Measurements from ENCODE around the gene FAM222A.

The FAM222A gene

GRCh38 chr12:109713187-109714070, at the start of gene FAM222A:
TSS of gene FAM222A (plus strand) at chr12:109713825. CDS start at chr12:109744147, 30,322 bp downstream.
- Histone ChIP-seq H3K4me1 (ENCODE audit: control insufficient read depth in 1 of 2, insufficient read depth in 2 of 2, low read length in 2 of 2) (peaks cover 7 to 30% of the 10 kb centered on the region in 2 donors), H3K4me3 (ENCODE audit: low read depth in 1 of 2, low read length in 2 of 2) (peak within 1 kb of the TSS; percentile 37 to 80), H3K36me3 (ENCODE audit: control insufficient read depth in 1 of 2, insufficient read depth in 2 of 2, low read length in 2 of 2) (no peaks in the 10 kb centered on the region), H3K27ac (ENCODE audit: low read length) (no peak within 1 kb of the TSS), H3K9me3 (ENCODE audit: control insufficient read depth in 1 of 2, low read length in 2 of 2) (no peaks in the 10 kb centered on the region), H3K27me3 (ENCODE audit: low read depth, low read length) (peaks cover 15% of the 10 kb centered on the region)

- Histone ChIP-seq H3K9me3 (ENCODE audit: control insufficient read depth in 1 of 2, low read length in 2 of 2) (no peaks in the 10 kb centered on the region), H3K27me3 (ENCODE audit: low read depth, low read length) (no peaks in the 10 kb centered on the region), H3K36me3 (ENCODE audit: control insufficient read depth in 1 of 2, insufficient read depth in 2 of 2, low read length in 2 of 2) (no peaks in the 10 kb centered on the region), H3K27ac (ENCODE audit: low read length) (no peak overlapping the region), H3K4me3 (ENCODE audit: low read depth in 1 of 2, low read length in 2 of 2) (no peak overlapping the region), H3K4me1 (ENCODE audit: control insufficient read depth in 1 of 2, insufficient read depth in 2 of 2, low read length in 2 of 2) (no peaks in the 10 kb centered on the region)
Observed at GRCh38 chr12:109664402-109664801, 49.2 kb upstream of the FAM222A start.

- Histone ChIP-seq H3K9me3 (ENCODE audit: control insufficient read depth in 1 of 2, low read length in 2 of 2) (no peaks in the 10 kb centered on the region), H3K27me3 (ENCODE audit: low read depth, low read length) (no peaks in the 10 kb centered on the region), H3K4me1 (ENCODE audit: control insufficient read depth in 1 of 2, insufficient read depth in 2 of 2, low read length in 2 of 2) (no peaks in the 10 kb centered on the region), H3K36me3 (ENCODE audit: control insufficient read depth in 1 of 2, insufficient read depth in 2 of 2, low read length in 2 of 2) (no peaks in the 10 kb centered on the region), H3K27ac (ENCODE audit: low read length) (no peak overlapping the region), H3K4me3 (ENCODE audit: low read depth in 1 of 2, low read length in 2 of 2) (no peak overlapping the region)
Observed at GRCh38 chr12:109666068-109666467, 47.6 kb upstream of the FAM222A start.

- Histone ChIP-seq H3K27me3 (ENCODE audit: low read depth, low read length) (no peaks in the 10 kb centered on the region), H3K9me3 (ENCODE audit: control insufficient read depth in 1 of 2, low read length in 2 of 2) (no peaks in the 10 kb centered on the region), H3K4me3 (ENCODE audit: low read depth in 1 of 2, low read length in 2 of 2) (no peak overlapping the region), H3K36me3 (ENCODE audit: control insufficient read depth in 1 of 2, insufficient read depth in 2 of 2, low read length in 2 of 2) (no peaks in the 10 kb centered on the region), H3K4me1 (ENCODE audit: control insufficient read depth in 1 of 2, insufficient read depth in 2 of 2, low read length in 2 of 2) (no peaks in the 10 kb centered on the region), H3K27ac (ENCODE audit: low read length) (no peak overlapping the region)
Observed at GRCh38 chr12:109670731-109671130, 42.9 kb upstream of the FAM222A start.

GRCh38 chr12:109671502-109671901, 42.1 kb upstream of the FAM222A start:
- no peaks in the 10 kb centered on the region for H3K36me3 ChIP-seq (ENCODE audit: control insufficient read depth in 1 of 2, insufficient read depth in 2 of 2, low read length in 2 of 2)
- H3K4me3 ChIP-seq (ENCODE audit: low read depth in 1 of 2, low read length in 2 of 2) = no peak overlapping the region
- no peaks in the 10 kb centered on the region for H3K4me1 ChIP-seq (ENCODE audit: control insufficient read depth in 1 of 2, insufficient read depth in 2 of 2, low read length in 2 of 2)
- H3K9me3 ChIP-seq (ENCODE audit: control insufficient read depth in 1 of 2, low read length in 2 of 2) = no peaks in the 10 kb centered on the region
- H3K27me3 ChIP-seq (ENCODE audit: low read depth, low read length) = no peaks in the 10 kb centered on the region
- H3K27ac ChIP-seq (ENCODE audit: low read length) = no peak overlapping the region

GRCh38 chr12:109673379-109673778, 40.2 kb upstream of the FAM222A start:
- Histone ChIP-seq H3K4me3 (ENCODE audit: low read depth in 1 of 2, low read length in 2 of 2) (no peak overlapping the region), H3K27ac (ENCODE audit: low read length) (no peak overlapping the region), H3K27me3 (ENCODE audit: low read depth, low read length) (no peaks in the 10 kb centered on the region), H3K4me1 (ENCODE audit: control insufficient read depth in 1 of 2, insufficient read depth in 2 of 2, low read length in 2 of 2) (no peaks in the 10 kb centered on the region), H3K36me3 (ENCODE audit: control insufficient read depth in 1 of 2, insufficient read depth in 2 of 2, low read length in 2 of 2) (no peaks in the 10 kb centered on the region), H3K9me3 (ENCODE audit: control insufficient read depth in 1 of 2, low read length in 2 of 2) (no peaks in the 10 kb centered on the region)

GRCh38 chr12:109673884-109674283, 39.7 kb upstream of the FAM222A start:
- no peak overlapping the region for H3K4me3 ChIP-seq (ENCODE audit: low read depth in 1 of 2, low read length in 2 of 2)
- no peaks in the 10 kb centered on the region for H3K4me1 ChIP-seq (ENCODE audit: control insufficient read depth in 1 of 2, insufficient read depth in 2 of 2, low read length in 2 of 2)
- H3K36me3 ChIP-seq (ENCODE audit: control insufficient read depth in 1 of 2, insufficient read depth in 2 of 2, low read length in 2 of 2) = no peaks in the 10 kb centered on the region
- no peaks in the 10 kb centered on the region for H3K9me3 ChIP-seq (ENCODE audit: control insufficient read depth in 1 of 2, low read length in 2 of 2)
- no peaks in the 10 kb centered on the region for H3K27me3 ChIP-seq (ENCODE audit: low read depth, low read length)
- H3K27ac ChIP-seq (ENCODE audit: low read length) = no peak overlapping the region

- H3K27me3 ChIP-seq (ENCODE audit: low read depth, low read length) = no peaks in the 10 kb centered on the region
- H3K36me3 ChIP-seq (ENCODE audit: control insufficient read depth in 1 of 2, insufficient read depth in 2 of 2, low read length in 2 of 2) = no peaks in the 10 kb centered on the region
- no peaks in the 10 kb centered on the region for H3K9me3 ChIP-seq (ENCODE audit: control insufficient read depth in 1 of 2, low read length in 2 of 2)
- H3K27ac ChIP-seq (ENCODE audit: low read length) = no peak overlapping the region
- peaks cover 0 to 8% of the 10 kb centered on the region in 2 donors for H3K4me1 ChIP-seq (ENCODE audit: control insufficient read depth in 1 of 2, insufficient read depth in 2 of 2, low read length in 2 of 2)
- H3K4me3 ChIP-seq (ENCODE audit: low read depth in 1 of 2, low read length in 2 of 2) = no peak overlapping the region
Observed at GRCh38 chr12:109675411-109675810, 38.2 kb upstream of the FAM222A start.

- Histone ChIP-seq H3K27me3 (ENCODE audit: low read depth, low read length) (no peaks in the 10 kb centered on the region), H3K9me3 (ENCODE audit: control insufficient read depth in 1 of 2, low read length in 2 of 2) (no peaks in the 10 kb centered on the region), H3K4me3 (ENCODE audit: low read depth in 1 of 2, low read length in 2 of 2) (no peak overlapping the region), H3K4me1 (ENCODE audit: control insufficient read depth in 1 of 2, insufficient read depth in 2 of 2, low read length in 2 of 2) (peaks cover 0 to 8% of the 10 kb centered on the region in 2 donors), H3K36me3 (ENCODE audit: control insufficient read depth in 1 of 2, insufficient read depth in 2 of 2, low read length in 2 of 2) (no peaks in the 10 kb centered on the region), H3K27ac (ENCODE audit: low read length) (no peak overlapping the region)
Observed at GRCh38 chr12:109677279-109677691, 36.3 kb upstream of the FAM222A start.

- no peaks in the 10 kb centered on the region for H3K36me3 ChIP-seq (ENCODE audit: control insufficient read depth in 1 of 2, insufficient read depth in 2 of 2, low read length in 2 of 2)
- no peak overlapping the region for H3K4me3 ChIP-seq (ENCODE audit: low read depth in 1 of 2, low read length in 2 of 2)
- no peak overlapping the region for H3K27ac ChIP-seq (ENCODE audit: low read length)
- H3K4me1 ChIP-seq (ENCODE audit: control insufficient read depth in 1 of 2, insufficient read depth in 2 of 2, low read length in 2 of 2) = peaks cover 0 to 8% of the 10 kb centered on the region in 2 donors
- H3K9me3 ChIP-seq (ENCODE audit: control insufficient read depth in 1 of 2, low read length in 2 of 2) = no peaks in the 10 kb centered on the region
- H3K27me3 ChIP-seq (ENCODE audit: low read depth, low read length) = no peaks in the 10 kb centered on the region
Observed at GRCh38 chr12:109678719-109679118, 34.9 kb upstream of the FAM222A start.

GRCh38 chr12:109679501-109680263, 33.9 kb upstream of the FAM222A start:
- H3K27ac ChIP-seq (ENCODE audit: low read length) = no peak overlapping the region
- peaks cover 0 to 8% of the 10 kb centered on the region in 2 donors for H3K4me1 ChIP-seq (ENCODE audit: control insufficient read depth in 1 of 2, insufficient read depth in 2 of 2, low read length in 2 of 2)
- H3K36me3 ChIP-seq (ENCODE audit: control insufficient read depth in 1 of 2, insufficient read depth in 2 of 2, low read length in 2 of 2) = no peaks in the 10 kb centered on the region
- no peak overlapping the region for H3K4me3 ChIP-seq (ENCODE audit: low read depth in 1 of 2, low read length in 2 of 2)
- H3K9me3 ChIP-seq (ENCODE audit: control insufficient read depth in 1 of 2, low read length in 2 of 2) = no peaks in the 10 kb centered on the region
- no peaks in the 10 kb centered on the region for H3K27me3 ChIP-seq (ENCODE audit: low read depth, low read length)

All from muscle layer of duodenum (tissue), 2 donors.